HL-60/S4 treated with retinoic acid at 250 ng/mL for 4 days and 3 days (cell line): ENCODE measurements around the gene TRMT10B.

Experiments used
- in situ Hi-C: fragments of 300-500 bp; cut with MboI; formaldehyde crosslinking; loops from 2 replicates; pipeline ENCODE4 v1.7.0; 2022; ENCODE audit warnings: low sequenced_read_pairs

Gene TRMT10B, protein sequence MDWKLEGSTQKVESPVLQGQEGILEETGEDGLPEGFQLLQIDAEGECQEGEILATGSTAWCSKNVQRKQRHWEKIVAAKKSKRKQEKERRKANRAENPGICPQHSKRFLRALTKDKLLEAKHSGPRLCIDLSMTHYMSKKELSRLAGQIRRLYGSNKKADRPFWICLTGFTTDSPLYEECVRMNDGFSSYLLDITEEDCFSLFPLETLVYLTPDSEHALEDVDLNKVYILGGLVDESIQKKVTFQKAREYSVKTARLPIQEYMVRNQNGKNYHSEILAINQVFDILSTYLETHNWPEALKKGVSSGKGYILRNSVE

DNA sequence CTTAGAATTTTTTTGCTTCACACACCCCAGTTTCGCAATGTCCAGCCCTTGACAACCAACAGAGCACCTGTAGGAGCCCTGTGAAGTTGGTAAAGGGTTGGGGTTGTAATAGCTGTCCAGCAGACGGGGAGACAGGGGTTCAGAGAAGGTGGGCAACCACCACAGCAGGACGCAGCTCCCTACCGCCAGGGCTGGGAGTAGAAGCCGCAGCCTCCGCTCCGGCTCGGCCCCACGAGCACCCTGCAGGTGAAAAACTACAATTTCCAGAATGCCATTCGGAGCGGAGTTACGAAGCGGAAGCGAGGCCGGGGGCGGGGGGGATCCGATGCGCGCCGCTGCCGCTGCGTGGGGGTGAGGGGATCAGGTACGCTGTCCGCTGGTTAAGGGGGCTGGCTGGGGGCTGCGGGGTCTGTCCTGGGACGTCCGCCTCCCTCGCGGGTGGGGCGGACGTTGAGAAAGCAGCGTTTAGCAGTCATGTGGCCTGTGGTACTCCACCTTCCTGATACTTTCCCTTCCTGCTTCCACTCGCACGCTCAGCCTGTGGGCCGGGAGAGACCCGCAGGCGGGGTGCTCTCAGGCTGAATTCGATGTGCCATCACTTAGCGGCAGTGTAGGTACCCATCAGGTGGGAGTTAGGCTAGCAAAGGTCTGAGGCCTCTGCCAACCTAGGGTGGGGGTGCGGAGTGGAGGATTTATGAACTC lies at the start of gene TRMT10B:
Gene TRMT10B, plus strand, starts transcription at position 317 of the 702 bp plus-strand sequence. CDS start 8,127 bp downstream, outside the sequence.
- in situ Hi-C loops: loop anchor here (25.0 kb wide), 1 partner anchor 266 kb away; the partner anchor contains the start of gene POLR1E

DNA sequence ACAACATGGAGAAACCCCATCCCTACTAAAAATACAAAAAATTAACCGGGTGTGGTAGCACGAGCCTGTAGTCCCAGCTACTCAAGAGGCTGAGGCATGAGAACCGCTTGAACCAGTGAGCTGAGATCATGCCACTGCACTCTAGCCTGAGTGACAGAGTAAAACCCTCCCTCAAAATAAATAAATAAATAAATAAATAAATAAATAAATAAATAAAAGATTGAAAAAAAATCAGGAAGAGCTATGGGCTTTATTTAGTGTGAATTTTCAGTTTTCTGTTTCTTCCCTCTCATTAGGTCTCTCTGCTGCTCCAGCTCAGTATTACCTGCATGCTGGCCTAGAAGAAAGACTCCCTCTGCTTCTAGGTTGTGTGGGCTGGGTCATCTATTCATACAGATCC lies 47.8 kb upstream of the TRMT10B start:
- in situ Hi-C loops: no loop called here

DNA sequence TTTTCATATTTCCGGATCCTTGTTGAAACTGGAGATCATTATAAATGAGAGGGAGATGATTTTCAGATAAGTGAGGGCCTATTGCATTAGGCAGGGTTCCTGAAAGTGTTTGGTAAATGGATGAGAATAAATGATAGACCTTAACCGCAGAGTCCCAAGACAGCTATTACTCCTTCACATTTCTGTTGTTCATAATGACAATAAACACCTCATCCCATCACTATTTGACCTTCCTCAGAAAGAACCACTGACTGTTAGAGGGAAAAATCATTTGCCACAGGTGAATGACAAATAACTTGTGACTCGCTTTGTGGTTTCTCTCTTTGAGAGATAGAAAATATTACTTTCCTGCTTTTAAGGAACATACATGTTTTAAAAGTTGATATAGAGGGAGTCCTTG lies 47.3 kb upstream of the TRMT10B start:
- in situ Hi-C loops: no loop called here

DNA sequence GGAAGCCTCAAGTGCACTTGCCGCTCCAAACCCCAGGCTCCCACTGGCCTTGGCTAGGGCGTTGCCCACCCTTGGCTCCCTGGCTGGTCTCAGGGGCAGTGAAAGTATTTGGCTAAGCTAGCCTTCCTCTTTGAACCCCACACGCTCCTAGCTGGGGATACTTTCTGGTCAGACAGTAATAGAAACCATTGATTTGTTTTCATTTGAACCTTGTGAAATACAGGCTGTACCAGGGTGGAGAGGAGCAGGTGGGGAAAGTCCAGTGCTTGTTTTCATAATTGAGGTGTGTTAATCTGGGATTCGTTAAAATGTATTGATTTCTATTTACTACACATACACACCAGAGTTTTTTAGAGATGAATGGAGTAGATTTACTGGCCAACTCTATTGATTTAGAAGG lies 45.9 kb upstream of the TRMT10B start:
- in situ Hi-C loops: no loop called here

DNA sequence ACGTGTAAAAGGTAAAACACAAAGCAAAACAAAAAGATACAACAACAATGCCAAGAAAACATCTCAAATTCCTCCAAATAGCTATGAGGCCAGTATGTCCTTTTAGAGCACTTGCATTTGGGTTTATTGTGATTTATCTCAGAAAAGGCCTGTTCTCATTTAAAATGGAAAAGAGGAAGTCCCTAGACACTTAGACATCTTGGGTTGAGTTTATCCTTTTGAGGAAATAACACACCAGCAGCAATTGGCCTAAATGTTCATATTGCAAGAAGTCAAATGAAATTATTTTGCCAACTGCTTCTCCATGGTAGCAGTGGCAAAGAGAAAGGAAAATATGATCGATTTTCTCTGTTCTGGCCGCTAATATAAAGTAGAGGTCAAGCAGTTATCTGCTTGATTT lies 43.6 kb upstream of the TRMT10B start:
- in situ Hi-C loops: no loop called here

DNA sequence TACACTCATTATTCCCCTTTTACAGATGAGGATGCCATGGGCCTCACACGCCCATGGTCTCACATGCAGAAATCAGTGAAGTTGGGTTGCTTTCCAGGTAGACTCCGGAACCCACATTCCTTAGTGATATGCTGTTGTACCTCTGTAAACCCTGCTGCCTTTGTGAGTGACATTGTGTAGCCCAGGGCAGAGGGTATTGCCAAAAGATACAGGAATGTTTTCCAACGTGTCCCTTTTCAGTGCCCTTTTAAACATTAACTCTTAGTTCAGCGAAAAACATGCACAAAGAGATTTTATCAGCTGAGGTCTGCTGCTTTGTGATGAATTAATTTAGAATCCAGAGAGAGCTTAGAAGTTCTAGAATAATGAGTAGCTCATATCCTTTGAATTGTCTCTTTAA lies 38.3 kb upstream of the TRMT10B start:
- in situ Hi-C loops: no loop called here

DNA sequence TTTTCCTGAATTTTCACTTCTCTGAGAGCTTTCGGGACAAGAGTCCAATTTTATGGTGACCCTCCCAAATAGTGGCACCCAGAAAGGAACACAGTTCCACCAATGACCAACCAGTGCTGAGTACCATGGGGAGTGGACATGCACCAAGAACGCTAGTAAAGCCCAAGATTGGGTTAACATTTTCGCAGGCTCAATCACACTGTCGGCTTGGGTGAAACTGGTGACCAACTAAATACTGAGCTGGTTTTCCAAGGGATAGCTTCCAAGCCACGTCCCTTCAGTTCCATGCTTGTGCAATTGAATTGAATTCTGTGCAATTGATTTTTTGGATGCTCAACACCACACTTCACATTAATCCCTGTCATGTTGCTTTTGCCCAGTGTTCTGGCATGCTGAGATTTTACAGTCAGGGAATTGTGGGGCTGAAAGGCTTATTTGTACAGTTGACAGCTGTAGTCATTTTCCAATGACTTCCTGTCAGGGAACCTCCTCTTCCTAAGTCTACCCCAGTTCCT lies 37.6 kb upstream of the TRMT10B start:
- in situ Hi-C loops: no loop called here

DNA sequence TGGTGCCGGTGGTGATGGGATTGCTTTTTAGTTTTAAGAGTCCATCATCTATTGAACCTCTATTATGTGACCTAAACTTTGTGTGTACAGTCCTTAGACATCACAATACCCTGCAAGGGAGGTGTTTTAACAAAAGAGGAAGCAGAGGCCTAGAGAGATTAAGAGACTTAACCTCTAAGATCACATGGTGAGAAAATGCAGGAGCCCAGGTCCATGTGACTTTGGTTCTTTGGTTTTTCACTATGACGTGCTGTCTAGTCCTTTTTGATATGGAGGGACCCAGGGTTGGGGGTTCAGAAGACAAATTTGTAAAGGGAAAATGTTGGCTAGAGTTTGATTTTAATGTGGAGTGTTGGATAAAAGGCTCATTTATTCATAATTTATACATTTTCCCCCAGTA lies 34.1 kb upstream of the TRMT10B start:
- in situ Hi-C loops: no loop called here

DNA sequence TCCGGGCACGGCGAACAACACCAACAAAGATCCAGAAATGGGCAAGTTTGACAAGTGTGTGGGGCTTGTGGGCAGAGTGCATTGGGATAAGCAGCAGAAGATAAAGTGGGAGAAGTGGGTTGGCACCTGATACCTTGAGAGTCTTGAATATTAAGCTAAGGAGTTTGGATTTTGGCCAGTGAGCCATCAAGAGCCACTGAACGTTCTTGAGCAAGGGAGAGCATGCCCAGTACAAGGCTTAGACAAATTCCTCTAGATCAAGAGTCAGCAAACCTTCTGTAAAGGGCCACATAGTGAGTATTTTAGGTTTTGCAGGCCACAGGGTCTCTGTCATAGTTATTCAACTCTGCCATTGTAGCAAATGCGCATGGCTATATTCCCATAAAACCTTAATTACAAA lies 26.6 kb upstream of the TRMT10B start:
- in situ Hi-C loops: loop anchor here (25.0 kb wide), 1 partner anchor 635 kb away; no protein-coding TSS in a partner anchor

DNA sequence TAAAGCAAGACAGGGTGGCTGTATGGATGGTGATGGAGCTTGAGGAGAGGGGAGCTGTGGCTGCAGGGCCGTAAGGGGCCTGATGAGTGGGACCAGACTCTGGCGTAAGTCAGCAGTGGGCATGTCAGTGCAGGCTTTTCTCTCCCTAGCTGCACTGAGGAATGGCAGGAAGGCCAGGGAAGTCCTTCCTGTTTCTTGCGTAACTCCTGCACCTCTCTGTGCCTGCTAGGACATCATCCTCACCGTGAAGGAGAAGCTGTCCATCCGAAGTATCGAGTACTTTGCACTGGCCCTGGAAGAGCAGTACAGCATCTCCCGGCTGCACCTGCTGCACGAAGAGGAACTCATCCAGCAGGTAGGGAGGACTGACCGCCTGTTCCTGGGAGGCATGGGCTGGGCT lies 24.1 kb upstream of the TRMT10B start:
- in situ Hi-C loops: loop anchor here (25.0 kb wide), 1 partner anchor 633 kb away; no protein-coding TSS in a partner anchor

DNA sequence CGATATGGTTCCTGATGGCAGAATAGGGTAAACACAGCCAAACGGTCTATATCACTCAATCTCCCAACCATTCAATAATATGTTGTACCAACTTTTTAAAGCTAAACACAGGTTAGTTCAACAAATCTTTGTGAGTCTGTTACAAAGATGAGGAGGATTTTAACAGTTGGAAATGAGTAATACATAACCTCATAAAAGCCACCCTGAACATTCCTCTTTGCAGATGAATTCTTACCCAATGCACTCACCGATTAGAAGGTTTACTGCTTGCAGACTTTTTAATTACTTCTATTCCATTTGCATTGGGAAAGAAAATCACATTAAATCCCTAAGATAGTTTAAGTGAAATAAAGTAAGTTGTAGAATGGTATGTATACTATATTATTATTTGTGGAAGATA lies 23.3 kb upstream of the TRMT10B start:
- in situ Hi-C loops: loop anchor here (25.0 kb wide), 1 partner anchor 632 kb away; no protein-coding TSS in a partner anchor

DNA sequence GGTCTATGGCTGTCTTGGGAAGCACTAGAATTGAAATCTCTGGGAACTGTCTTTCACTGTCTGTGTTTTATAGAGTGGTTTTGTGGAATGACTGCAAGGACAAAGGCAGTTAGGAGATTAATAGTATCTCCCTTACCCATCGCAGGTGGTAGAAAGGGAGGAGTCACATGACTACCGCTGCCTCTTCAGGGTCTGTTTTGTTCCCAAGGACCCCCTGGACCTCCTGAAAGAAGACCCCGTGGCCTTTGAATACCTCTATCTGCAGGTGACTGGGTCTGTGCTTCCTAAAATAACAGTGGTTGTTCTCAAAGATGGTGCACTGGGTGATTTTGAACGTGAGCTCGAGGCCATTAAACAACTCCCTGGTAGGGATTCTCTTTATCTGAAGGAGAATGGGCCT lies 22.8 kb upstream of the TRMT10B start:
- in situ Hi-C loops: loop anchor here (25.0 kb wide), 1 partner anchor 631 kb away; no protein-coding TSS in a partner anchor

DNA sequence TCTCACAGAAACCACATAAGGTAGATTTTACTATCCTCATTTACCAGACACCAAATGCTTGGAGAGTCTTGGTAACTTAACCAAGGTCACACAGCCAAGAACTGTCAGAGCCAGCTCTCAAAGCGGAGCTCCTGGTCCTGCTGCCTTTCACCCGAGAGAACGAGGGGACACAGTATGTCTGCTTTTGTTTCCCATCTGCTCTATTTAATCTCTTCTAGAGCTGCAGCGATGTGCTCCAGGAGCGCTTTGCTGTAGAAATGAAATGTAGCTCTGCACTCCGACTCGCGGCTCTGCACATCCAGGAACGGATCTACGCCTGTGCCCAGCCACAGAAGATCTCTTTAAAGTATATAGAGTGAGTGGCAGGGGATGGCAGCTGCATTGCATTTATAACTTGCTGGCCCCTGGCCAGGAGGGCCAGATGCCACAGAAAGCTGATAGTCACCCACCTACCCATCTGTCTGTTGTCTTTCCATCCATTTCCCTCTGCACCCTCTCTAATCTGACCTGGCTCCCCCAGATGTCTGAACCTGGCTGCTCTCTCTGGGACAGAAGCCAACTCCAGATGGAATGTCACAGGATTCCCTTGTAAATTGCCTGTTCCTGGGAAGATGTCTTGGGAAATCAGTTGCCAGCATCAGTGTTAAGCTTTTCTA lies 21.4 kb upstream of the TRMT10B start:
- in situ Hi-C loops: loop anchor here (25.0 kb wide), 1 partner anchor 630 kb away; no protein-coding TSS in a partner anchor

DNA sequence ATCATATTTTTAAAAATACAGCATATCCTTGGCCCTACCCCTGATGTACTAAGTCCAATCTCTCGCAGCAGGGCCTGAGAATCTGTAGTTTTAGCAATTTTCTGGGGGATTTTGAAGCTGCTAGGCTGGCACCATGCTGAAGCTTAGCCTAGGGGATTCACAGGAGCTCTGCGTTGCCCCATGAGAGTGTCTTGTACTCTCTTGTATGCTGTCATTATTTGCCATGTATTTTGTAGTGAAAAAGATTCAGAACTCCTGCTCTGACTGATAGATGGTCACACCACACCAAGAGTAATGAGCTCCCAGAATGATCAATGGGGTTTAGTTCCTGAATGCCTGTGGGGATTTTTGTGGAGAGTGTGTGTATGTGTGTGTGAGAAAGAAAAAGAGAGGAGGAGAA lies 20.7 kb upstream of the TRMT10B start:
- in situ Hi-C loops: loop anchor here (25.0 kb wide), 1 partner anchor 629 kb away; no protein-coding TSS in a partner anchor

DNA sequence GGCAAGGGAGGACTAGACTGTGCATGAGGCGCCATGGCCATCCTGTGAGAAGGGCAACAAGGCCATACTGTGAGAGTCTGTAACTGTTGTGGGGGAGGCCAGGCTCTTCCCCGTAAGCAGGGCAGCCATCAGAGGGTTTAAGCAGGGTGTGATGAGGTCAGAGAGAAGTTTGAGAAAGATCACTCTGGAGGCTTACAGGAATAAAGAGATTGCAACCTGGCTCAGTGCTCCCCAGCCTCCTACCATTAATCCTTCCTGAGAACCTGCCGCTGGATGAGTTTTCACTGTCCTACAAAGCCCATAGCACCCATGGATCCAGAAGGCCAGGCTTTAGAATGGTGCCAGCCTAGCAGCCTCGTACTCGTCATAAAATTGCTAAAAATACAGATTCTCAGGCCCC lies 14.4 kb upstream of the TRMT10B start:
- in situ Hi-C loops: loop anchor here (25.0 kb wide), 1 partner anchor 623 kb away; no protein-coding TSS in a partner anchor

DNA sequence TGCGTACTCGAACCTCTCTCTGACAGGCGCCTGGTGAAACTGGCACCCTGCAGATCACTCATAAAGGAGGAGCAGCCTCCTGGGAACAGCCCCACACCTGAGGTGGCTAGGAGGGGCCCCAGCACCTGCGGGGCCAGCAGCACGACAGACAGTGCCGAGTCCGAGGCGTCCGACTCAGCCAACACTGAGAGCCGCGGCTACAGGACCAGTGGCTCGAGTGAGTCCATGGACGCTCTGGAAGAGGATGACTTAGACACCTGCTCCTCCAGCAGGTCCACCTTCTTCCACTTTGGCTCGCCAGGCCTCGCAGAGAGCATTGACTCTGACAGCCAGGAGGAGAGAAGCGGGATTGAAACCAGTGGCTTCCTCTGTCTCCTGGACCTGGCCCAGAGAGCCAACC lies 13.5 kb upstream of the TRMT10B start:
- in situ Hi-C loops: loop anchor here (25.0 kb wide), 1 partner anchor 622 kb away; no protein-coding TSS in a partner anchor

DNA sequence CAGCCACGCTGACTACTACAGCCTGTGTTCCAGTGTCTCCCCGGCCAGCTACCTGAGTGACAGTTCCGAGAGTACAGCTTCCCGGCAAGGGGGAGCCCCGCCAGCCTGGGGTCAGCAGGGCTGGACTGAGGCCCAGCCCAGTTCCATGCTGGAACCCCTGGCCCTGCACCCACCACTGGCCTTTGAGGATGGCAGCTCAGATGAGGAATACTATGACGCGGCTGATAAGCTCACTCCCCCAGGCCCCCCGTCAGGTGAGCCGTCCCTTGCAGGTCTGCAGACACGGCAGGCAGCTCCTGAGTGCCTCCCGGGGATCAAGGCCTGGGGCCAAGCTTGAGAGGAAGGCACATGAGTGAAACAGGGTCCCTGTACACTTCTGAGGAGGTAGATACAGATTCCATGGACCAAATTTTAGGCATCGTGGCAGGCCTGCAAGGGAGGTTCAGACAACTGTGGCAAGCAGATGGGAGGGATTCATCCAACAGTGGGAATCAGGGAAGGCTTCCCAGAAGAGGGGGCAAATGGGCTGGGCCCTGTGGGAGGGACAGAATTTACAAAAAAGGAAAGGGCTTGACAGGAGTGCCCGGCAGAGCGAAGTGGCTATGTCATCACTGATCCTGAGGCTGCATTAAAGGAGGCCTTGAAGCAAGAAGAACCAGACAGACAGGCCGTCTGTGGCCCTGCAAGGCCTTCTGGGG lies 12.8 kb upstream of the TRMT10B start:
- in situ Hi-C loops: loop anchor here (25.0 kb wide), 1 partner anchor 622 kb away; no protein-coding TSS in a partner anchor

DNA sequence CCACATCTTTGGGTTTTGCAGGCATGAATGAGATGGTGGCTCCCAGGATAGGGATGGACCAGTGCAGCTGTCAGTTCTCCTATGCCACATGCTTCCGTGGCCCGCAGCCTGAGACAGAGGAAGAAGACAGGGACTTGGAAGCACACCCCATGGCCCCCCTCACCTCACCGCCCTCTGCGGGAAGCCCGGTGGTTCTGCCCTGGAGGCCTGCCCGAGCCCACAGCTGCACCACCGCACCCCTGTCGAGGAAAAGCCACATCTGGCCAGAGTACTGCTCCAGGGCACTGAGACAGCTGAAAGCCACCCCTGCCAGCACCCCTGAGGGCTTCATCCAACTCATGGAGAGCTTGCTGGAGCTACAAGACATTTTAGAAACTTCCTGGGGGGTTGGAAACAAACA lies 7.6 kb upstream of the TRMT10B start:
- in situ Hi-C loops: loop anchor here (25.0 kb wide), 1 partner anchor 616 kb away; no protein-coding TSS in a partner anchor

DNA sequence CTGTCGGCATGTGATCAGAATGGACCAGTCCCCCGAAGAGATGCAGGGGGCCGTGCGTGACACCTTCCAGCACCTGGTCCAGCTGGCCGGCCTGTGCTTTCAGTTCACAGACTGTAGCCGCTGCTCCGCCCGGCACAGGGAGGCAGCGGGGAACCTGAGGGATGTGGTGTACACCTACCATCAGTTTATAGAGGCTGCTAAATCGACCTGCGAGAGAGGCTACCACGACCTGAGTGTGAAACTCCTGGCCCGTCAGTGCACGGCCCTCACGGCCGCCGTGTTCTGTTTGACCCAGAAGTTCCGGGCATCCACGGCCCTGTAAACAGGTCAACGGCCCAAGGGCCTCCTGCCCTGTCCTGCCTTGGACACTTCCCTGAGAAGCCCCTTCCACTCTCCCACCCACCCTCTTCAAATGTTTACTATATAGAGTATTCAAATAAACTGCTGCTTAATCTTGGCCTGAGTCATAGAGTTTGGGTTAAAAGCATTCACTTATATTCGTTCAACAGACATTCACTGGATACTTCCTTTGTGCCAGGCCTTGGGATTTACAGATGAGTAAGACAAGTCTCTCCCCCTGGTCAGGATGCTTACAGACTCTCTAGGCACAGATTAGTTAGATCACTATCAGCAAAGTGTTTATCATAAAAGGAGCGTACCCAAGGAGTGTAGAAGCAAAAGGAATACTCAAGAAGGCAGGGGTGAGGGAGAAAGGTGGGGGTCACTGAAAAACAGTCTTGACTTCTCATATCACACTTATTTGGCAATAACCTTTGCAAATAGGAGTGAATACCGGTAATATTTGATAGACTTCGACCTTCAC lies 6.9 kb upstream of the TRMT10B start:
- in situ Hi-C loops: loop anchor here (25.0 kb wide), 1 partner anchor 616 kb away; no protein-coding TSS in a partner anchor
